GM12872 (cell line): ENCODE data around the gene VSTM2B.

Experiments used
- CTCF ChIP-seq: IDR thresholded peaks from 3 replicates; pipeline ENCODE4 v1.5.1; 2011; ENCODE audit warnings: low read depth, mild to moderate bottlenecking, low read length, moderate library complexity; ENCODE audit not compliant: insufficient read depth

The VSTM2B gene

GRCh38 chr19:29529646-29530539, 4.1 kb downstream of the VSTM2B start:
- TF ChIP-seq CTCF: no peak

GRCh38 chr19:29530540-29531457, 5.0 kb downstream of the VSTM2B start:
- no peak for TF ChIP-seq CTCF

GRCh38 chr19:29531458-29532025, 5.7 kb downstream of the VSTM2B start:
- no peak for TF ChIP-seq CTCF

- no peak for TF ChIP-seq CTCF
Measured at GRCh38 chr19:29532097-29532496, 6.3 kb downstream of the VSTM2B start.

- TF ChIP-seq CTCF: no peak
Measured at GRCh38 chr19:29532956-29533355, 7.2 kb downstream of the VSTM2B start.

- no peak for TF ChIP-seq CTCF
Measured at GRCh38 chr19:29533578-29534544, 8.1 kb downstream of the VSTM2B start.
